ENCODE data around the gene PARVB. TPM values are rescaled to one million over a fixed set of nuclear protein-coding genes. Genes with fewer than 3 reads are reported as not detected.

PARVB gene
- total RNA-seq, 2 donors from 2014 or later, result 4.5 to 11.4 TPM

GRCh38 chr22:44100411-44100810 lies 76.3 kb downstream of the PARVB start:
- H3K9me3 ChIP-seq, result no peaks in the 10 kb centered on the region
- no peaks in the 10 kb centered on the region for H3K4me1 ChIP-seq
- no peaks in the 10 kb centered on the region for H3K27me3 ChIP-seq
- H3K4me3 ChIP-seq, result no peak overlapping the region
- no peak overlapping the region for H3K9ac ChIP-seq (ENCODE audit: low read depth in 2 of 2, low read length in 2 of 2)
- no peak for DNase-seq
- no peaks in the 10 kb centered on the region for H3K36me3 ChIP-seq
- H3K27ac ChIP-seq, result no peak overlapping the region
- TF ChIP-seq CTCF (IDR thresholded peaks at IDR 0.05), result no peak
- intact Hi-C loops (cut with DNase I), result no loop called here

- Histone ChIP-seq H3K36me3 (no peaks in the 10 kb centered on the region), H3K4me3 (no peak overlapping the region), H3K9ac (ENCODE audit: low read depth in 2 of 2, low read length in 2 of 2) (no peak overlapping the region), H3K27ac (no peak overlapping the region), H3K4me1 (no peaks in the 10 kb centered on the region), H3K9me3 (no peaks in the 10 kb centered on the region), H3K27me3 (no peaks in the 10 kb centered on the region)
- DNase-seq, result no peak
- intact Hi-C loops (cut with DNase I), result no loop called here
- no peak for TF ChIP-seq CTCF (IDR thresholded peaks at IDR 0.05)
Measured at GRCh38 chr22:44102121-44102520, 78.0 kb downstream of the PARVB start.

- Histone ChIP-seq H3K4me3 (no peak overlapping the region), H3K9ac (ENCODE audit: low read depth in 2 of 2, low read length in 2 of 2) (no peak overlapping the region), H3K27ac (no peak overlapping the region), H3K36me3 (no peaks in the 10 kb centered on the region), H3K27me3 (no peaks in the 10 kb centered on the region), H3K9me3 (no peaks in the 10 kb centered on the region), H3K4me1 (no peaks in the 10 kb centered on the region)
- no peak for DNase-seq
- no peak for TF ChIP-seq CTCF (IDR thresholded peaks at IDR 0.05)
- intact Hi-C loops (cut with DNase I), result no loop called here
Measured at GRCh38 chr22:44102856-44103255, 78.8 kb downstream of the PARVB start.

- no peak overlapping the region for H3K4me3 ChIP-seq
- intact Hi-C loops (cut with DNase I), result no loop called here
- TF ChIP-seq CTCF (IDR thresholded peaks at IDR 0.05), result no peak
- H3K36me3 ChIP-seq, result no peaks in the 10 kb centered on the region
- H3K4me1 ChIP-seq, result no peaks in the 10 kb centered on the region
- no peaks in the 10 kb centered on the region for H3K9me3 ChIP-seq
- DNase-seq, result no peak
- no peak overlapping the region for H3K9ac ChIP-seq (ENCODE audit: low read depth in 2 of 2, low read length in 2 of 2)
- no peaks in the 10 kb centered on the region for H3K27me3 ChIP-seq
- no peak overlapping the region for H3K27ac ChIP-seq
Measured at GRCh38 chr22:44103735-44104480, 79.8 kb downstream of the PARVB start.

GRCh38 chr22:44107340-44107739 lies 83.2 kb downstream of the PARVB start:
- H3K9ac ChIP-seq (ENCODE audit: low read depth in 2 of 2, low read length in 2 of 2), result no peak overlapping the region
- H3K27me3 ChIP-seq, result no peaks in the 10 kb centered on the region
- no peak overlapping the region for H3K27ac ChIP-seq
- no peaks in the 10 kb centered on the region for H3K9me3 ChIP-seq
- TF ChIP-seq CTCF (IDR thresholded peaks at IDR 0.05), result no peak
- no peak overlapping the region for H3K4me3 ChIP-seq
- DNase-seq, result no peak
- intact Hi-C loops (cut with DNase I), result no loop called here
- no peaks in the 10 kb centered on the region for H3K36me3 ChIP-seq
- H3K4me1 ChIP-seq, result no peaks in the 10 kb centered on the region

Data from colonic mucosa (tissue), 4 donors.